Measurements from ENCODE around the gene FSD2. TPM values are rescaled to one million over a fixed set of nuclear protein-coding genes. Genes with fewer than 3 reads are reported as not detected.

Gene FSD2
- total and polyA plus RNA-seq, 2 of the 8 experiments (the other 6 are each of a cell fraction or from before 2014, with no cell fraction given) = 0.02 TPM; not detected in 1

- no peak within 1 kb of the TSS for H3K23ac ChIP-seq (ENCODE audit: insufficient read length)
- H2BK12ac ChIP-seq (ENCODE audit: low read depth, low read length) = peak within 1 kb of the TSS; percentile 63
- peak within 1 kb of the TSS; percentile 77; the same call in 1 of the 2 replicates for H2BK15ac ChIP-seq (ENCODE audit: low read length)
- H3K9me3 ChIP-seq (ENCODE audit: insufficient read depth in 2 of 2, low read depth in 1 of 2, low read length in 1 of 2) = no peaks in the 10 kb centered on the region
- H4K5ac ChIP-seq (ENCODE audit: insufficient read length, low read depth, low read length) = peak within 1 kb of the TSS; percentile 37
- H2AK5ac ChIP-seq (ENCODE audit: low read depth, low read length) = no peak within 1 kb of the TSS
- H3K23me2 ChIP-seq (ENCODE audit: low read depth, low read length) = peaks cover 13% of the 10 kb centered on the region; the same call in 1 of the 2 replicates
- H3K9ac ChIP-seq (replicated peaks in 1 of 4; ENCODE audit: extremely low read depth in 1 of 4, low read depth in 3 of 4, low read length in 3 of 4) = peak within 1 kb of the TSS in 3 of 4 experiments; percentile 58 to 68 (median 67); a peak in 6 of 7 replicates
- FAIRE-seq (no peak), DNase-seq (ENCODE audit: low read depth in 1 of 2, low spot score in 2 of 2) (peak; percentile 49 to 83)
- no peak within 1 kb of the TSS for H2BK20ac ChIP-seq (ENCODE audit: low read length)
- WGBS, 2 experiments (ENCODE audit: extremely low coverage in 1 of 2, insufficient coverage in 1 of 2, insufficient read length in 1 of 2, insufficient replicate concordance in 2 of 2, low coverage in 1 of 2, low lambda C conversion rate in 2 of 2, missing lambda C conversion rate in 1 of 2) = 2% methylated on average over 51 of the region's 95 CpGs; no CpG with 5 or more reads in 1 of the 2 experiments
- H3K14ac ChIP-seq (ENCODE audit: insufficient read length) = no peak within 1 kb of the TSS
- peaks cover 0 to 7% (median 1%) of the 10 kb centered on the region in 4 experiments; a peak in 3 of 7 replicates for H3K27me3 ChIP-seq (replicated peaks in 1 of 4; ENCODE audit: control insufficient read depth in 3 of 4, extremely low read depth in 1 of 4, insufficient read depth in 3 of 4, low read length in 3 of 4)
- no peaks in the 10 kb centered on the region for H4K20me1 ChIP-seq (replicated peaks in 1 of 2; ENCODE audit: control insufficient read depth in 1 of 2, insufficient read depth in 2 of 2, low read length in 2 of 2)
- H2BK5ac ChIP-seq (ENCODE audit: low read depth, low read length) = peak within 1 kb of the TSS; percentile 87; the same call in 1 of the 2 replicates
- peak within 1 kb of the TSS; percentile 91 for H2AFZ ChIP-seq (ENCODE audit: low read length)
- H4K8ac ChIP-seq (ENCODE audit: extremely low read depth, insufficient read depth, low read length) = peak within 1 kb of the TSS; percentile 23
- POLR2A ChIA-PET (ENCODE audit: partially characterized antibody) = interaction anchor here (0.6 to 3.4 kb wide), 12 partner anchors 9 to 276 kb away, joined by 3 to 25 read pairs (median 5); no protein-coding TSS in a partner anchor
- no peak within 1 kb of the TSS for H2BK120ac ChIP-seq (replicated peaks; ENCODE audit: low read depth, low read length)
- peak within 1 kb of the TSS; percentile 14; the same call in 1 of the 2 replicates for H3K27ac ChIP-seq (ENCODE audit: low read depth, low read length)
- peaks cover 0 to 13% (median 5%) of the 10 kb centered on the region in 4 experiments; a peak in 6 of 7 replicates for H3K4me1 ChIP-seq (replicated peaks in 1 of 4; ENCODE audit: control insufficient read depth in 3 of 4, insufficient read depth in 4 of 4, low read length in 3 of 4)
- H3K79me1 ChIP-seq (ENCODE audit: low read depth, low read length) = no peaks in the 10 kb centered on the region
- H3K4ac ChIP-seq (replicated peaks; ENCODE audit: insufficient read length, low read depth, low read length) = peak within 1 kb of the TSS; percentile 57
- no peak within 1 kb of the TSS for H3K56ac ChIP-seq (replicated peaks; ENCODE audit: insufficient read length, low read depth, low read length)
- CTCF ChIA-PET (ENCODE audit: partially characterized antibody) = interaction anchor here (0.8 to 1.6 kb wide), 8 partner anchors 10 to 291 kb away, joined by 3 to 5 read pairs (median 4); no protein-coding TSS in a partner anchor
- peaks cover 0 to 3% of the 10 kb centered on the region in 2 experiments; a peak in 1 of 4 replicates for H3K79me2 ChIP-seq (ENCODE audit: control insufficient read depth in 1 of 2, insufficient read depth in 2 of 2, low read length in 2 of 2)
- H3K18ac ChIP-seq (ENCODE audit: extremely low read depth, low read length) = peak within 1 kb of the TSS; percentile 90
- H4K91ac ChIP-seq (replicated peaks; ENCODE audit: insufficient read length, low read length) = peak within 1 kb of the TSS; percentile 68
- H3K4me2 ChIP-seq (ENCODE audit: insufficient read depth in 1 of 2, low read depth in 2 of 2, low read length in 2 of 2) = peak within 1 kb of the TSS; percentile 84 to 94
- H3K36me3 ChIP-seq (ENCODE audit: control insufficient read depth in 2 of 4, insufficient read depth in 4 of 4, low read length in 3 of 4) = no peaks in the 10 kb centered on the region
- peak within 1 kb of the TSS; percentile 39 to 99 (median 58) for H3K4me3 ChIP-seq (ENCODE audit: extremely low read depth in 1 of 4, insufficient read depth in 2 of 4, low read depth in 3 of 4, low read length in 4 of 4)
- TF ChIP-seq FOSL1 (IDR thresholded peaks at IDR 0.05; ENCODE audit: insufficient read depth, low read depth, low read length) = no peak
- TF ChIP-seq ASH2L (IDR thresholded peaks at IDR 0.05; ENCODE audit: low read length) = peak; percentile 21
- 0 out of 2 replicates have a peak, but pooled peaks have one; percentile 28 for TF ChIP-seq POLR2AphosphoS5 (IDR thresholded peaks at IDR 0.05; ENCODE audit: low read depth, low read length)
- no peak for TF ChIP-seq SP2 (IDR thresholded peaks at IDR 0.05; ENCODE audit: low read length)
- no peak; the same call in 1 of the 2 replicates for TF ChIP-seq E2F6 (IDR thresholded peaks at IDR 0.05)
- peak; percentile 65; the same call in 1 of the 2 replicates for TF ChIP-seq CEBPB (IDR thresholded peaks at IDR 0.05; ENCODE audit: low read depth, low read length)
- TF ChIP-seq SIX5 (IDR thresholded peaks at IDR 0.05; ENCODE audit: low read depth, low read length) = no peak
- peak; percentile 29 for TF ChIP-seq TAF7 (optimal IDR thresholded peaks at IDR 0.05; ENCODE audit: borderline replicate concordance, low read depth, low read length)
- TF ChIP-seq TBP (IDR thresholded peaks at IDR 0.05; ENCODE audit: low read depth, low read length) = peak; percentile 25; the same call in 1 of the 2 replicates
- no peak for TF ChIP-seq GABPA (IDR thresholded peaks at IDR 0.05; ENCODE audit: borderline replicate concordance, insufficient read depth, low read length)
- 0 out of 2 replicates have a peak, but pooled peaks have one; percentile 29 for TF ChIP-seq SP1 (IDR thresholded peaks at IDR 0.05; ENCODE audit: low read depth, low read length)
Observed at GRCh38 chr15:82709421-82710207, 96.3 kb downstream of the FSD2 start, which contains the start of gene AP3B2. Gene AP3B2, minus strand, starts transcription at chr15:82709875. Its CDS starts 169 bp downstream, at chr15:82709706.
